BE2C (cell line): Measurements from ENCODE around the gene VWA5B1. TPM values are rescaled to one million over a fixed set of nuclear protein-coding genes. Genes with fewer than 3 reads are reported as not detected.

Experiments used
- DNase-seq: peaks from one replicate; pipeline ENCODE4 v3.0.0-alpha.2; 2020
- H3K27me3 ChIP-seq: fragments of 250-450 bp; sonication (Bioruptor Pico); 2 replicates; pipeline ENCODE4 v1.5.1; 2020; ENCODE audit warnings: mild to moderate bottlenecking
- H3K36me3 ChIP-seq: fragments of 250-450 bp; sonication (Bioruptor Pico); 2 replicates; pipeline ENCODE4 v1.5.1; 2020; ENCODE audit warnings: mild to moderate bottlenecking
- H3K4me1 ChIP-seq: fragments of 250-450 bp; sonication (Bioruptor Pico); 2 replicates; pipeline ENCODE4 v1.5.1; 2020
- H3K4me3 ChIP-seq: 2 replicates; pipeline ENCODE4 v1.5.1; 2011; ENCODE audit warnings: low read depth, low read length
- H3K9me3 ChIP-seq: fragments of 250-450 bp; sonication (Bioruptor Pico); 2 replicates; pipeline ENCODE4 v1.5.1; 2020
- polyA plus RNA-seq: library from polyadenylated mRNA; unstranded; fragments of >200 nt; gene quantifications from one replicate; pipeline ENCODE4 v1.2.1, GENCODE V29; 2012; ENCODE audit warnings: low read depth, missing spikeins; ENCODE audit not compliant: insufficient read length, insufficient read depth
- TF ChIP-seq, protein P1 (sequence below): IDR thresholded peaks from 2 replicates; pipeline ENCODE4 v1.5.1; 2012; ENCODE audit warnings: mild to moderate bottlenecking, low read depth, low read length

VWA5B1 gene, protein sequence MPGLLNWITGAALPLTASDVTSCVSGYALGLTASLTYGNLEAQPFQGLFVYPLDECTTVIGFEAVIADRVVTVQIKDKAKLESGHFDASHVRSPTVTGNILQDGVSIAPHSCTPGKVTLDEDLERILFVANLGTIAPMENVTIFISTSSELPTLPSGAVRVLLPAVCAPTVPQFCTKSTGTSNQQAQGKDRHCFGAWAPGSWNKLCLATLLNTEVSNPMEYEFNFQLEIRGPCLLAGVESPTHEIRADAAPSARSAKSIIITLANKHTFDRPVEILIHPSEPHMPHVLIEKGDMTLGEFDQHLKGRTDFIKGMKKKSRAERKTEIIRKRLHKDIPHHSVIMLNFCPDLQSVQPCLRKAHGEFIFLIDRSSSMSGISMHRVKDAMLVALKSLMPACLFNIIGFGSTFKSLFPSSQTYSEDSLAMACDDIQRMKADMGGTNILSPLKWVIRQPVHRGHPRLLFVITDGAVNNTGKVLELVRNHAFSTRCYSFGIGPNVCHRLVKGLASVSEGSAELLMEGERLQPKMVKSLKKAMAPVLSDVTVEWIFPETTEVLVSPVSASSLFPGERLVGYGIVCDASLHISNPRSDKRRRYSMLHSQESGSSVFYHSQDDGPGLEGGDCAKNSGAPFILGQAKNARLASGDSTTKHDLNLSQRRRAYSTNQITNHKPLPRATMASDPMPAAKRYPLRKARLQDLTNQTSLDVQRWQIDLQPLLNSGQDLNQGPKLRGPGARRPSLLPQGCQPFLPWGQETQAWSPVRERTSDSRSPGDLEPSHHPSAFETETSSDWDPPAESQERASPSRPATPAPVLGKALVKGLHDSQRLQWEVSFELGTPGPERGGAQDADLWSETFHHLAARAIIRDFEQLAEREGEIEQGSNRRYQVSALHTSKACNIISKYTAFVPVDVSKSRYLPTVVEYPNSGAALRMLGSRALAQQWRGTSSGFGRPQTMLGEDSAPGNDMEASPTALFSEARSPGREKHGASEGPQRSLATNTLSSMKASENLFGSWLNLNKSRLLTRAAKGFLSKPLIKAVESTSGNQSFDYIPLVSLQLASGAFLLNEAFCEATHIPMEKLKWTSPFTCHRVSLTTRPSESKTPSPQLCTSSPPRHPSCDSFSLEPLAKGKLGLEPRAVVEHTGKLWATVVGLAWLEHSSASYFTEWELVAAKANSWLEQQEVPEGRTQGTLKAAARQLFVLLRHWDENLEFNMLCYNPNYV
- 0.28 TPM for polyA plus RNA-seq

DNA sequence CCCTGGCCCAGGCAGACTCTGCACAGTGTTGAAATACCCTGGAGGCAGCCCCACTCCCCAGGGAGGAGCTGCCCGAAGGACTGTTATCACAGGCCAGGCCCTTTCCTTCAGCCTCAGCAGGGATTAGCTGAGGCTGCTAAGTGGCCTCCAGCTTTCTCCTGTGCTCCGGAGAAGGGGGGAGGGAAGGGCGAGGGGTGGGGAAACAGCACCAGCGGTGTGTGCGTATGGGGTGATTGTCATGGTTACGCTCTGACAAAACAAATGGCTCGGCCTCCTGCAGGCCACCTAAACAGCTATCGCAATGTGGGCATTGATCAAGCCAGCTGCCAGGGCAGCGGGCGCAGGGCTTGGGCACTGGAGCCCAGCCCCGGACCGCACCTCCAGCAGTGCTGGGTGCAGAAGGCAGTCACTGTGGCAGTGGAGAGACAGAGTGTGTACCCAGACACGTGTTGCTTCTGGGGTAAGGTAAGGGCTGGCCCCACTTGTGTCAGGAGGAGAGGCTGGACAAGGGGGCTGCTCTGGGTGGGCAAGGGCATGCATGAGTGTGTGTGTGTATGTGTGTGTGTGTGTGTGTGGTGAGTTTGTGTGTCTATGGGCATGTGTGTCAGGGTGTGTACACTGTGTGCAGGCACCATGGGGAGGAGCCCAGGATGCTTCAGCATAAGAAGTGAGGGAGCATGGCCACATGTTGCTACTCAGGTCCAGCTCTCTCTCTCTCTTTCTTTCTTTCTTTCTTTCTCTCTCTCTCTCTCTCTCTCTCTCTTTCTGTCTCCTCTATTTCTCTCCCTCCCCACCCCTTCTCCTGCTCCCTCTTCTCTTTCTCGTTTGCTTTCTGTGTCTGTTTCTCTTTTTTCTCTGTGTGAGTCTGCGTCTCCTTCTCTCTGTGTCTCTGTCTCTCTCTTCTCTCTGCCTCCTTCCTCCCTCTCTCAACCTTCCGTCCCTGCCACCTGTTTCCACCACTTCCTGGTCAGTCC lies at the start of gene VWA5B1:
Gene VWA5B1, plus strand, starts transcription at position 252 of the 974 bp plus-strand sequence. CDS start 19,727 bp downstream, outside the sequence.
- no peaks in the 10 kb centered on the region for H3K9me3 ChIP-seq
- TF ChIP-seq, protein P1, sequence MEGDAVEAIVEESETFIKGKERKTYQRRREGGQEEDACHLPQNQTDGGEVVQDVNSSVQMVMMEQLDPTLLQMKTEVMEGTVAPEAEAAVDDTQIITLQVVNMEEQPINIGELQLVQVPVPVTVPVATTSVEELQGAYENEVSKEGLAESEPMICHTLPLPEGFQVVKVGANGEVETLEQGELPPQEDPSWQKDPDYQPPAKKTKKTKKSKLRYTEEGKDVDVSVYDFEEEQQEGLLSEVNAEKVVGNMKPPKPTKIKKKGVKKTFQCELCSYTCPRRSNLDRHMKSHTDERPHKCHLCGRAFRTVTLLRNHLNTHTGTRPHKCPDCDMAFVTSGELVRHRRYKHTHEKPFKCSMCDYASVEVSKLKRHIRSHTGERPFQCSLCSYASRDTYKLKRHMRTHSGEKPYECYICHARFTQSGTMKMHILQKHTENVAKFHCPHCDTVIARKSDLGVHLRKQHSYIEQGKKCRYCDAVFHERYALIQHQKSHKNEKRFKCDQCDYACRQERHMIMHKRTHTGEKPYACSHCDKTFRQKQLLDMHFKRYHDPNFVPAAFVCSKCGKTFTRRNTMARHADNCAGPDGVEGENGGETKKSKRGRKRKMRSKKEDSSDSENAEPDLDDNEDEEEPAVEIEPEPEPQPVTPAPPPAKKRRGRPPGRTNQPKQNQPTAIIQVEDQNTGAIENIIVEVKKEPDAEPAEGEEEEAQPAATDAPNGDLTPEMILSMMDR: no peak
- peak; percentile 86 for DNase-seq
- no peaks in the 10 kb centered on the region for H3K27me3 ChIP-seq
- H3K4me3 ChIP-seq: 0 out of 2 replicates have a peak within 1 kb of the TSS, but pooled peaks have one; percentile 23
- no peaks in the 10 kb centered on the region for H3K36me3 ChIP-seq
- H3K4me1 ChIP-seq: peaks cover 7% of the 10 kb centered on the region

DNA sequence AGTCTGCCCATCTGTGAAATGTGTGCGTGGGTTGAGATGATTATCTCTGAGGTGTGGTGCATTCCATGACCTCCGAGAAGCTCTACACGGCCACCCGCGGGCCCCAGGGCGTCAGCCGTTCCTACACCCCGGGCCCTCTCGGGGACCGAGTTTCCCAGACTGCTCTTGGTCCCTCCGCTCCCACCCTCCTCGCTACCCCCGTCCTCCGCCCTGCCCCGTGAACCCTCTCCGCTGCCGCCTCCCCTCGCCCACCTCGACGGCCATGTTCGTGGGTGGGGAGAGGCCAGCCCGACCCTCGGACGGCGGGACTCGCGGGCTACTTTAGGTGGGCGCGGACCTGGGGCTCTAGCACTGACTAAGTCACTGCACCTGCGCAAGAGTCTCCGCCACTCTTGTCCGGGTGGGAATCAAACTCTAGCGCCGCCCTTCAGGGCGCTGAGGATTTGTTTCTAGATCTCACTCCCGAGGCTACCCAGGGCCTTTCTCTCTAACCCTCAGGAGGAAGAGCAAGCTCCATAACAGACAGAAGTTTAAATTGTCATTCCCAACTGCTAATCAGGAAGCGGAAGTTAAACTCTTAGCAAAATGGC lies 47.7 kb upstream of the VWA5B1 start:
- Histone ChIP-seq H3K27me3 (no peaks in the 10 kb centered on the region), H3K4me1 (no peaks in the 10 kb centered on the region), H3K36me3 (no peaks in the 10 kb centered on the region), H3K4me3 (no peak overlapping the region), H3K9me3 (no peaks in the 10 kb centered on the region)
- DNase-seq: no peak
- TF ChIP-seq, protein P1: no peak

DNA sequence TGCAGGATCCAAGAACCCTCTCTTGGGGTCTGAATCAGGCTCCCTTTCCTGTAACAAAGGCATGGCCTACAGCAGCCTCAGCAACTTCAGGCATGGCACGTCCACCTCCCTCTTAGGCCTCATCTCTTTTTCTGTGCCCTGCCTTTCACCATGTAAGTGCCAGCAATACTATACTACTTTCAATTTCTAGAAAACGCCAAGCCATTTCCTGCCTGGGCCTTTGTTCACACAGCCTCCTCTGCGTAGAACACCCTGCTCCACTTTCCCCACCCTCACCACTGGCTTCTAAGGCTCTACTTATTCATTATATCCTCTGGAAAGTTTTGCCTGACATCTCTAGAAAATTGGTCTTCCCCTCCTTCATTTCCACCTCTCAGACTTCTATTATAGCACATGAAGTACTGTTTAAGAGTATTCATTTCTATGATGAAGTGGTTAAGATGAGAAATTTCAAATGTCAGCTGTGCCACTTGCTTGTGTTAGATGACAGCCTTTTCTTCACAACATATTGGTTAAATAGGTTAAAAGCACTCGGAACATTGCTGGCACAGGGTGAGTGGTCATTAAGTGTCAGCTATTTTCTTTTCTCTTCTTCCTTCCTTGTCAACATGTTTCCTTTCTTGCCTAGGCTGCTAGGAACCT lies 41.6 kb upstream of the VWA5B1 start:
- no peak for DNase-seq
- Histone ChIP-seq H3K4me3 (no peak overlapping the region), H3K9me3 (no peaks in the 10 kb centered on the region), H3K4me1 (no peaks in the 10 kb centered on the region), H3K27me3 (no peaks in the 10 kb centered on the region), H3K36me3 (no peaks in the 10 kb centered on the region)
- TF ChIP-seq, protein P1: no peak

DNA sequence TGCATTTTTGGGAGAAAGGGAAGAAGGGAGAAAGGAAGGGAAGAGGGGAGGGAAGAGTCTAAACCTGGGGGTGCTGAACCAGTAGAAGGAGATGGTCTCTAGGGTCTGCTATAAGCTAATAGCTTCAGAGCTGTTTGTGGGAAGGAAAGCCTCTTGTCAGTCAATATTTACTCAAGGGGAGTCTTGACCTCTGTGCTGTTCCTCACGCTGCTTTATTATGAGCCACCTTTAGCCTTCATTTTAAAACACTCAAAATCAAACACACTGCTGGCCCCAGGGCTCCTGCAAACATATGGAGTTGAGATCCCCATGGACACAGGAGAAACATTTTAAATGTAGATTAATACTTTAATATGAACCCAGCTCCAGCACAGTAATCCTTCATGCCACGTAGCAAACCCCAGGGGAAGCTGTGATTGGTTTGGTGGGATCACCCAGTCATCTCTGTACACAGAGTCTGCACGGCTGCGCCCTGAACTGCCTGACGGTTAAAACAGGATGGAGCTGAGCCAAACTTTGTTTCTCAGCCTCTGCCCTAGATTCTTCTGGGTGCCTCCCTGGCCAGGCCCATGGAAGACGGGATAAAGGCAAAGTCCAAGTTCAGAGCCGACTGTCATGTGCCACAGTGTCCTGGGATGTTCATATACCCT lies 40.2 kb upstream of the VWA5B1 start:
- DNase-seq: no peak
- Histone ChIP-seq H3K9me3 (no peaks in the 10 kb centered on the region), H3K4me3 (no peak overlapping the region)

More for the DNA sequence above, 40.2 kb upstream of the VWA5B1 start:
- Histone ChIP-seq H3K4me1 (peaks cover 2% of the 10 kb centered on the region; the same call in 1 of the 2 replicates), H3K36me3 (no peaks in the 10 kb centered on the region), H3K27me3 (no peaks in the 10 kb centered on the region)
- TF ChIP-seq, protein P1: no peak
